Mesothelial cell of epicardium (in vitro differentiated cells): Measurements from ENCODE around the gene PLXNA2. TPM values are rescaled to one million over a fixed set of nuclear protein-coding genes. Genes with fewer than 3 reads are reported as not detected.

ENCODE experiments used
- DNase-seq, 2 experiments: peaks; one replicate each; pipeline ENCODE4 v3.0.0; 2021; ENCODE audit warnings: low spot score in 2 of 2; ENCODE audit not compliant: unreplicated experiment in 2 of 2
- H3K27ac Mint-ChIP-seq: 2 replicates; pipeline ENCODE4 v1.8.0; 2021; ENCODE audit warnings: mixed read lengths
- H3K27me3 Mint-ChIP-seq: 2 replicates; pipeline ENCODE4 v1.8.0; 2021; ENCODE audit warnings: low read depth, mixed read lengths
- H3K36me3 Mint-ChIP-seq: 2 replicates; pipeline ENCODE4 v1.8.0; 2021; ENCODE audit warnings: mixed read lengths
- H3K4me1 Mint-ChIP-seq: 2 replicates; pipeline ENCODE4 v1.8.0; 2021; ENCODE audit warnings: mixed read lengths
- H3K4me3 Mint-ChIP-seq: 2 replicates; pipeline ENCODE4 v1.8.0; 2021; ENCODE audit warnings: mild to moderate bottlenecking, moderate library complexity, mixed read lengths
- H3K9me3 Mint-ChIP-seq: 2 replicates; pipeline ENCODE4 v1.8.0; 2021; ENCODE audit warnings: mixed read lengths
- total RNA-seq: library from RNA; stranded (reverse); gene quantifications from 3 replicates; pipeline ENCODE4 v1.2.1, GENCODE V29; 2021
- TF ChIP-seq, protein P1 (sequence below): fragments of 200-600 bp; sonication (generic); IDR thresholded peaks from one replicate; pipeline ENCODE4 v1.5.0; 2021; ENCODE audit warnings: antibody characterized with exemption; ENCODE audit not compliant: unreplicated experiment

Gene PLXNA2
- total RNA-seq, 1 donor from 2014 or later: 14.7 TPM

DNA sequence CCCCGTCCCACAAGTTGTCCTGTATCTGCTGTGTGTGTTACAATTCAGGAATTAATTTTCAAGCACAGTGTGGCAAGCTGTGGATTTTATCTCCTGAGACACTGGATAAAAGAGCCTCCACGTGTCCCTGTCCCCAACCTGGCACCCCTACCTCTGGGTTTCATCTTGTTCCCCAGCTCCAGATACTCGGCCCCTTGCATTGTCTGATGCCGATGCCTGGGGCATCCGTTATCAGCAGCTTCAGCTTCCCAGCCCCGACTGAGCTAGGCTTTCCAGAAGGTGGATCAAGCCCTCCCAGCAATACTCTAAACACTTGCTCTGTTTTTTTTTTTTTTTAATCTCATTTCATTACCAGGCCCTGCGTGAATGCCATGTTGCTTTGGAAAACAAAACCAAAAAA lies 159.4 kb downstream of the PLXNA2 start:
- Mint-ChIP-seq H3K4me3 (no peak overlapping the region), H3K9me3 (no peaks in the 10 kb centered on the region), H3K36me3 (no peaks in the 10 kb centered on the region), H3K4me1 (peaks cover 23% of the 10 kb centered on the region), H3K27me3 (peaks cover 15% of the 10 kb centered on the region), H3K27ac (no peak overlapping the region)
- DNase-seq: no peak
- TF ChIP-seq, protein P1, sequence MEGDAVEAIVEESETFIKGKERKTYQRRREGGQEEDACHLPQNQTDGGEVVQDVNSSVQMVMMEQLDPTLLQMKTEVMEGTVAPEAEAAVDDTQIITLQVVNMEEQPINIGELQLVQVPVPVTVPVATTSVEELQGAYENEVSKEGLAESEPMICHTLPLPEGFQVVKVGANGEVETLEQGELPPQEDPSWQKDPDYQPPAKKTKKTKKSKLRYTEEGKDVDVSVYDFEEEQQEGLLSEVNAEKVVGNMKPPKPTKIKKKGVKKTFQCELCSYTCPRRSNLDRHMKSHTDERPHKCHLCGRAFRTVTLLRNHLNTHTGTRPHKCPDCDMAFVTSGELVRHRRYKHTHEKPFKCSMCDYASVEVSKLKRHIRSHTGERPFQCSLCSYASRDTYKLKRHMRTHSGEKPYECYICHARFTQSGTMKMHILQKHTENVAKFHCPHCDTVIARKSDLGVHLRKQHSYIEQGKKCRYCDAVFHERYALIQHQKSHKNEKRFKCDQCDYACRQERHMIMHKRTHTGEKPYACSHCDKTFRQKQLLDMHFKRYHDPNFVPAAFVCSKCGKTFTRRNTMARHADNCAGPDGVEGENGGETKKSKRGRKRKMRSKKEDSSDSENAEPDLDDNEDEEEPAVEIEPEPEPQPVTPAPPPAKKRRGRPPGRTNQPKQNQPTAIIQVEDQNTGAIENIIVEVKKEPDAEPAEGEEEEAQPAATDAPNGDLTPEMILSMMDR: no peak

DNA sequence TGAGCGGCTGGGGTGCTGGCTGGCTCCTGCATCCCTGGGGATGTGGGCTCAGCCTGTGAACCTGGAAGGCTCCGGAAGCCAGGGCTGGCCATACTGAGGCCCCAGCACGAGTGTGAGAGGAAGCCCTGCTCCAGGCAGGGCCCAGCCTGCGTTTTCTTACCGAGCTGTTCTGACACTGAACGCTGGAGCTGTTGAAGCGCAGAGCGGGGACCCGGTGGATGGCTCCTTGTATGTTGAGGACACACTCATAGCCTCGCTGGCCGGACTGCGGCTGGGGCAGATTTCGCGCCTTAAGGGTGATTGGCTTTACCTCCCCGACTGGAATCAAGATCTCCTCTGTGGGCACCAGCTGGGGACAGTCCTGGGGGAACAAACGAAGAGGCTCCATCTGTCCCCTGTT lies 160.0 kb downstream of the PLXNA2 start:
- Mint-ChIP-seq H3K4me1 (peaks cover 22% of the 10 kb centered on the region), H3K36me3 (no peaks in the 10 kb centered on the region), H3K27me3 (peaks cover 15% of the 10 kb centered on the region), H3K27ac (no peak overlapping the region), H3K9me3 (no peaks in the 10 kb centered on the region), H3K4me3 (no peak overlapping the region)
- DNase-seq: no peak
- TF ChIP-seq, protein P1: no peak

DNA sequence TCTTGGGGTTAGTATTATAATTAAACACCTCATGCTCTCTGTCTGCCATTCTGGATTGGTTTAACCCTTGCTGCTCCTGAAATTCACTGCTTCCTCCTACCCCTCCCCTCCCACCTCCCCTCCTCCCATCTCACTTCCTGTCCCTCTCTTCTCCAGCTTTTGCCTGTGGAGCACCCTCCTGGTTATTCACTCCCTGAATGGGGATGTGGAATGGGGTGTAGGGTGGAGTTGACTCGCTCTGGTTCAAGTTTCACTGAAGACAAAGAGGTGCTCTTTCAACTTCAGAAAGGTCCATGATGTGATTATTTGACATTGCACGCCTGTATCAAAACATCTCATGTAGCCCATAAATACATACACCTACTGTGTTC lies 160.5 kb downstream of the PLXNA2 start:
- Mint-ChIP-seq H3K27me3 (peaks cover 18% of the 10 kb centered on the region), H3K4me1 (peaks cover 22% of the 10 kb centered on the region), H3K36me3 (peaks cover 2% of the 10 kb centered on the region), H3K27ac (no peak overlapping the region), H3K4me3 (no peak overlapping the region), H3K9me3 (no peaks in the 10 kb centered on the region)
- TF ChIP-seq, protein P1: no peak
- no peak for DNase-seq

DNA sequence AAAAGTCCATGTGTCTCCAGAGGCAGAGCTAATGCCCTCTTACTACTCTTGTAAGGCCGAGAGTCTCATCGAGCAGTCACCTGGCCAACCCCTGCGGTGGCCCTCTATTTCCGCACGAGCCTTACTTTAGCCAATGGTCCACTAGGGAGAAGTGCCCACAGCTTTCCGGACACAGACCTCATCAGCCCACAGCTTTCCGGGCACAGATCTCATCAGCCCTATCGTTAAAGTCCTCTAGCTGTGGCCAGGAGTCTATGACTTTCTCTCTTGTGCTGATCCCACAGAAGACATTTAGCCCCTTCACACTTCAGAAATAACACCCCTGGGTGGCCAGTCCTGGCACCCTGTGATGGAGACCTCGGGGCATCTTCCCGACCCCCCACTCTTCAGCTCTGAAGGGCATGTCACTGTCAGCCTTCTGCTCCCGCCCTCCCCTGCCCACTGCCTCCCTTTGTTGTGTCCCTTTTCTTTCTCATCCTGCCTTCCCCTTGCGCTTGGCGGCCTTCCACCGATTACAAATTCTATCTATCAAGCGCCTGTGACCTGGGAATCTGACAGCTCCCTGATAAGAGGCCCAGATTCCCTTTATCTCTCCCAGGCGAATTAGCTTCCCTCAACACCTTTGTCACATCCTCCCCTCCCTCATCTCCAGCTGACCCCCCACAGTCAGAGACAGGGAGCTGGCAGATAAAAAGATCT lies 161.0 kb downstream of the PLXNA2 start:
- peaks cover 22% of the 10 kb centered on the region for H3K4me1 Mint-ChIP-seq

DNA sequence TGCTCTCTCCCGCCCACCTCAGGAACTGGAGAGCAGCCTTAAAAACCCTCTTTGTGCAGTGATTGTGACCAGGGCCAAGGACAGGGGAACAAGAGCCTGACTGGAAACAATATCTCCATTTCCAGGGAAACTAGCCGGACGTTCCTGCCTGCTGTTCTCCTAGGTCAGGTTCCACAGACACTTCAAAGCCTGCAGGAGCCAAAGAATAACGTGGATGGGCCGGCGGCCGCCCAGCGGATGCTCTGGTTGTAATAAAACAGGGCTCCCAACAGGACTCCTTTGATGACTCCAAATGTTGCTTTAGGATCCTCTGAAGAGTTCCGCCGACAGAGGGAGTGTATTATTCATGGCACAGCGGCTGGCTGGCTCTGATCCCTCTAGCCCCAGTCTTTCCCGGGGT lies 162.2 kb downstream of the PLXNA2 start:
- Mint-ChIP-seq H3K4me1 (peaks cover 22% of the 10 kb centered on the region), H3K27ac (no peak overlapping the region)

More for the DNA sequence above, 161.0 kb downstream of the PLXNA2 start:
- H3K4me3 Mint-ChIP-seq: no peak overlapping the region
- DNase-seq: no peak
- TF ChIP-seq, protein P1: no peak
- H3K9me3 Mint-ChIP-seq: no peaks in the 10 kb centered on the region
- no peak overlapping the region for H3K27ac Mint-ChIP-seq
- peaks cover 2% of the 10 kb centered on the region for H3K36me3 Mint-ChIP-seq
- peaks cover 21% of the 10 kb centered on the region for H3K27me3 Mint-ChIP-seq

More for the DNA sequence above, 162.2 kb downstream of the PLXNA2 start:
- Mint-ChIP-seq H3K9me3 (no peaks in the 10 kb centered on the region), H3K27me3 (peaks cover 21% of the 10 kb centered on the region), H3K4me3 (no peak overlapping the region), H3K36me3 (peaks cover 2% of the 10 kb centered on the region)
- TF ChIP-seq, protein P1: no peak
- no peak for DNase-seq
